ENCODE data around the gene SLC7A10.

The SLC7A10 gene

DNA sequence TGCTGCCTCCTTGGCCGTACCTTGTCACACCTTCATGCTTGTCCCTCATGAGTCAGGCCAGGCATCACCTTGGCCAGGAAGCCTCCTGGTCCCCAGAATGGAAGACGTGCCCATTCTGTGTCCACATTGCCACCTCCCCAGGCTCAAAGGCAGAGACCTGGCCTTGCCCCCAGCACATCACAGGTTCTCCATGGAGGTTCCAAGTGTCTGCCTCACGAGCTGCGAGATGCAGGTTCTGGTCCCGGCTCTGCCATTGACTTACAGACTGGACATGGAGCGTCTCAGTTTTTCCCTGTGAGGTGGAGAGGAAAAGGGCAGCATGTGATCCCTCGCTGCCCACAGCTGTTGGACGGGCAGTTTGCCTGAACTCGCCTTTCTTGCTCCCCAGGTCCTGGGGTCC is 9.1 kb upstream of the SLC7A10 start:
- no peak for TF ChIP-seq CTCF (IDR thresholded peaks at IDR 0.05; ENCODE audit: control insufficient read depth, insufficient read depth, low read depth, low read length, missing control alignments)
- no peak overlapping the region for H3K4me3 ChIP-seq (ENCODE audit: control insufficient read depth, low read depth, low read length)
- no peak for DNase-seq (ENCODE audit: low read depth)

DNA sequence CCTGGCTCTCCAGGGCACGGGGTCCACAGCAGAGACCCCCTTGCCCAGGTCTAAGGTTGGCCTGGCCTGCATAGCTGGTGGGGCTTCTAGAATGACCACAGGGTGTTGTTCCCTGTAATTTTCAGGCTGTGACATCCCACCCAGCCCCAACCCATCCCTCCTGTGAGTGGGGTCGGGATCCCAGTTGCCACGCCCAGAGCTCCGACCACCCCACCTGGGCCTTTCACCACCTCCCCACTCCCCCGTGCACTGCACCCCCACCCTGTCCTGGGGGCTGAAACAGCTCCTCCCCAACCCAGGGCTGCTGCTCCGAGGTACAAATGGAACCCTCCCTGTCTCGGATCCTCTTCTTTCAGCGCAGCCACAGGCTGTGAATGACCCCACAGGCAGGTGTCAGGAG is 8.4 kb upstream of the SLC7A10 start:
- no peak for TF ChIP-seq CTCF (IDR thresholded peaks at IDR 0.05; ENCODE audit: control insufficient read depth, insufficient read depth, low read depth, low read length, missing control alignments)
- H3K4me3 ChIP-seq (ENCODE audit: control insufficient read depth, low read depth, low read length), result no peak overlapping the region
- no peak for DNase-seq (ENCODE audit: low read depth)

- TF ChIP-seq CTCF (IDR thresholded peaks at IDR 0.05; ENCODE audit: control insufficient read depth, insufficient read depth, low read depth, low read length, missing control alignments), result no peak
- DNase-seq (ENCODE audit: low read depth), result no peak
These were observed 7.6 kb upstream of the SLC7A10 start for GRCh38 chr19:33233056-33233873.

DNA sequence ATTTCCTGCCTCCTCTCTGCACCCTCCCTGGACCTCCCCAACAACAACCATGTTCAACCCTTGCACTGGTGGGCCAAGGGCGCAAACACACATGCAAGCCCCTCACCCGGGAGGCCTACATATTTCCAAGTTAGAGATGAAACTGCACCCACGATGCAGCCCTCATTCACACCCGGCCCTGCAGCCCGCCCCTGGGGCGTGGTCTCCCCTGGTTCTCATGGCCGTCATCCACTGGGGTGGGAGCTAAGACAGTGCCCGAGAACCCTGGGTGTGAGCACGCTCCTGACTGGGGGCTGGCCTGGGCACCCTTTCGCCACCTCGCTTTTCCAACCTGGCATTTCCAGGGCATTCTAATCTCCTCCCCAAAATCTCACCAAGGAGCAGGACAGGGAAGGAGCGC is 7.0 kb upstream of the SLC7A10 start:
- DNase-seq (ENCODE audit: low read depth), result no peak
- TF ChIP-seq CTCF (IDR thresholded peaks at IDR 0.05; ENCODE audit: control insufficient read depth, insufficient read depth, low read depth, low read length, missing control alignments), result no peak
- H3K4me3 ChIP-seq (ENCODE audit: control insufficient read depth, low read depth, low read length), result no peak overlapping the region

More at GRCh38 chr19:33233056-33233873, 7.6 kb upstream of the SLC7A10 start:
- no peak overlapping the region for H3K4me3 ChIP-seq (ENCODE audit: control insufficient read depth, low read depth, low read length)

GRCh38 chr19:33231511-33231910 is 5.9 kb upstream of the SLC7A10 start:
- no peak overlapping the region for H3K4me3 ChIP-seq (ENCODE audit: control insufficient read depth, low read depth, low read length)
- no peak for TF ChIP-seq CTCF (IDR thresholded peaks at IDR 0.05; ENCODE audit: control insufficient read depth, insufficient read depth, low read depth, low read length, missing control alignments)
- peak; percentile 42 for DNase-seq (ENCODE audit: low read depth)

GRCh38 chr19:33229962-33230361 is 4.3 kb upstream of the SLC7A10 start:
- H3K4me3 ChIP-seq (ENCODE audit: control insufficient read depth, low read depth, low read length), result no peak overlapping the region
- no peak for DNase-seq (ENCODE audit: low read depth)
- no peak for TF ChIP-seq CTCF (IDR thresholded peaks at IDR 0.05; ENCODE audit: control insufficient read depth, insufficient read depth, low read depth, low read length, missing control alignments)

Measured in AG09309 (cell line).